WTC11 (cell line): Measurements from ENCODE around the gene SMYD3. TPM values are rescaled to one million over a fixed set of nuclear protein-coding genes. Genes with fewer than 3 reads are reported as not detected.

Source experiments
- ATAC-seq: fragments of 200-7000 bp; cut with Tn5 transposase; 2 replicates; pipeline ENCODE4 v1.10.0; 2021; ENCODE audit warnings: mild to moderate bottlenecking, moderate library complexity
- CTCF ChIA-PET: fragments of 300-600 bp; sonication (Branson Sonifier 250); formaldehyde crosslinking; loops from one replicate; lab custom pipeline; 2021; ENCODE audit warnings: antibody characterized with exemption; lab: Charles Lee
- POLR2A ChIA-PET: fragments of 350-600 bp; sonication (Branson Sonifier 250); formaldehyde crosslinking; loops from one replicate; lab custom pipeline; 2021; ENCODE audit warnings: antibody characterized with exemption; lab: Charles Lee
- DNase-seq: peaks from one replicate; pipeline ENCODE4 v3.0.0; 2021; ENCODE audit warnings: low spot score
- H3K27ac Mint-ChIP-seq: 2 replicates; pipeline ENCODE4 v1.8.0; 2021; ENCODE audit warnings: mixed read lengths
- H3K27me3 Mint-ChIP-seq: 2 replicates; pipeline ENCODE4 v1.8.0; 2021; ENCODE audit warnings: low read depth, mild to moderate bottlenecking, moderate library complexity, mixed read lengths
- H3K36me3 Mint-ChIP-seq: 2 replicates; pipeline ENCODE4 v1.8.0; 2021; ENCODE audit warnings: mixed read lengths
- H3K4me1 Mint-ChIP-seq: 2 replicates; pipeline ENCODE4 v1.8.0; 2022; ENCODE audit warnings: mixed read lengths
- H3K4me3 Mint-ChIP-seq: 2 replicates; pipeline ENCODE4 v1.8.0; 2021; ENCODE audit warnings: mild to moderate bottlenecking, moderate library complexity, mixed read lengths
- H3K9me3 Mint-ChIP-seq: 2 replicates; pipeline ENCODE4 v1.8.0; 2021; ENCODE audit warnings: mixed read lengths
- AFF4 ChIP-seq: sonication (generic); formaldehyde crosslinking; IDR thresholded peaks from 2 replicates; pipeline ENCODE4 v1.8.1; 2023; ENCODE audit warnings: mild to moderate bottlenecking, missing genetic modification reagents, borderline replicate concordance
- CDX4 ChIP-seq: fragments of 250-450 bp; sonication (Bioruptor Pico); IDR thresholded peaks from 2 replicates; pipeline ENCODE4 v1.9.0; 2021; ENCODE audit warnings: moderate library complexity, mild to moderate bottlenecking, inconsistent platforms, borderline replicate concordance
- CREB1 ChIP-seq: sonication (generic); formaldehyde crosslinking; IDR thresholded peaks from 2 replicates; pipeline ENCODE4 v1.8.0; 2023; ENCODE audit warnings: mild to moderate bottlenecking, missing genetic modification reagents
- CREM ChIP-seq: sonication (generic); formaldehyde crosslinking; IDR thresholded peaks from 2 replicates; pipeline ENCODE4 v1.8.1; 2022; ENCODE audit warnings: mild to moderate bottlenecking, missing genetic modification reagents, moderate library complexity
- ELF4 ChIP-seq: sonication (generic); formaldehyde crosslinking; IDR thresholded peaks from 2 replicates; pipeline ENCODE4 v1.8.1; 2022; ENCODE audit warnings: low read depth, mild to moderate bottlenecking, moderate library complexity, missing genetic modification reagents
- ERG ChIP-seq: fragments of 250-450 bp; sonication (Bioruptor Pico); IDR thresholded peaks from 2 replicates; pipeline ENCODE4 v1.8.0; 2021; ENCODE audit warnings: mild to moderate bottlenecking
- OVOL2 ChIP-seq: fragments of 250-450 bp; sonication (Bioruptor Pico); IDR thresholded peaks from 2 replicates; pipeline ENCODE4 v1.9.0; 2021; ENCODE audit warnings: mild to moderate bottlenecking, borderline replicate concordance
- PRDM15 ChIP-seq: sonication (generic); formaldehyde crosslinking; IDR thresholded peaks from 2 replicates; pipeline ENCODE4 v1.8.0; 2022; ENCODE audit warnings: missing genetic modification reagents
- RORB ChIP-seq: fragments of 250-450 bp; sonication (Bioruptor Pico); IDR thresholded peaks from 2 replicates; pipeline ENCODE4 v1.9.0; 2021; ENCODE audit warnings: mild to moderate bottlenecking
- ZBTB21 ChIP-seq: sonication (generic); formaldehyde crosslinking; IDR thresholded peaks from 2 replicates; pipeline ENCODE4 v1.8.1; 2023; ENCODE audit warnings: mild to moderate bottlenecking, missing genetic modification reagents, borderline replicate concordance
- ZNF396 ChIP-seq: fragments of 250-450 bp; sonication (Bioruptor Pico); IDR thresholded peaks from 2 replicates; pipeline ENCODE4 v1.8.0; 2021; ENCODE audit warnings: mild to moderate bottlenecking, moderate library complexity, borderline replicate concordance
- ZNF532 ChIP-seq: fragments of 250-450 bp; sonication (Bioruptor Pico); IDR thresholded peaks from 2 replicates; pipeline ENCODE4 v1.9.0; 2021; ENCODE audit warnings: mild to moderate bottlenecking, borderline replicate concordance
- ZNF671 ChIP-seq: fragments of 250-450 bp; sonication (Bioruptor Pico); IDR thresholded peaks from 2 replicates; pipeline ENCODE4 v1.8.0; 2021; ENCODE audit warnings: mild to moderate bottlenecking
- ZSCAN18 ChIP-seq: fragments of 250-450 bp; sonication (Bioruptor Pico); IDR thresholded peaks from 2 replicates; pipeline ENCODE4 v2.1.2; 2022; ENCODE audit warnings: mild to moderate bottlenecking, moderate library complexity
- total RNA-seq: library from RNA; stranded (reverse); gene quantifications from 3 replicates; pipeline ENCODE4 v1.2.3, GENCODE V29; 2021

Gene SMYD3
- total RNA-seq, 1 experiment from 2014 or later = 21.4 TPM

- TF ChIP-seq ZNF532 = no peak
- no peak for TF ChIP-seq CDX4 (CRISPR knock-in tag)
Observed at GRCh38 chr1:246078888-246079252, 428.2 kb downstream of the SMYD3 start (continued).

GRCh38 chr1:246078126-246078887 lies 428.8 kb downstream of the SMYD3 start:
- Mint-ChIP-seq H3K4me1 (peaks cover 13% of the 10 kb centered on the region), H3K4me3 (no peak overlapping the region), H3K36me3 (peaks cover 19% of the 10 kb centered on the region), H3K27me3 (no peaks in the 10 kb centered on the region), H3K27ac (no peak overlapping the region), H3K9me3 (peaks cover 18% of the 10 kb centered on the region)
- no peak for TF ChIP-seq CREB1
- no peak for TF ChIP-seq ZNF396 (CRISPR knock-in tag)
- TF ChIP-seq OVOL2 = no peak
- TF ChIP-seq ELF4 = no peak
- TF ChIP-seq CREM (CRISPR knock-in tag) = no peak
- no peak for TF ChIP-seq AFF4 (CRISPR knock-in tag)
- TF ChIP-seq ERG = no peak
- no peak for TF ChIP-seq ZBTB21
- no peak for TF ChIP-seq RORB (CRISPR knock-in tag)
- TF ChIP-seq ZNF671 (CRISPR knock-in tag) = no peak
- no peak for DNase-seq
- POLR2A ChIA-PET = no interaction called here
- CTCF ChIA-PET = no interaction called here
- ATAC-seq = no peak

GRCh38 chr1:246077476-246077875 lies 429.6 kb downstream of the SMYD3 start:
- TF ChIP-seq ZSCAN18 (CRISPR knock-in tag) (no peak), PRDM15 (CRISPR knock-in tag) (no peak)
- CTCF ChIA-PET = no interaction called here

More at GRCh38 chr1:246077476-246077875, 429.6 kb downstream of the SMYD3 start:
- peaks cover 12% of the 10 kb centered on the region for H3K4me1 Mint-ChIP-seq
- H3K27ac Mint-ChIP-seq = no peak overlapping the region
- DNase-seq (no peak), ATAC-seq (no peak)
- POLR2A ChIA-PET = no interaction called here
- H3K9me3 Mint-ChIP-seq = peaks cover 9% of the 10 kb centered on the region
- no peaks in the 10 kb centered on the region for H3K27me3 Mint-ChIP-seq
- peaks cover 11% of the 10 kb centered on the region for H3K36me3 Mint-ChIP-seq
- H3K4me3 Mint-ChIP-seq = no peak overlapping the region
